MCF 10A (cell line): ENCODE measurements around the gene HPCAL1. TPM values are rescaled to one million over a fixed set of nuclear protein-coding genes. Genes with fewer than 3 reads are reported as not detected.

Source experiments
- BruUV-seq: library from RNA; stranded (reverse); fragments of 400-500 nt; replicated peaks from 2 replicates; lab custom pipeline; 2021; lab: Mats Ljungman, UMichigan
- CTCF ChIA-PET: fragments of 300-600 bp; sonication (Branson Sonifier 250); formaldehyde crosslinking; extraction: SDS; loops from one replicate; lab custom pipeline; 2021; ENCODE audit warnings: antibody characterized with exemption, inconsistent platforms; lab: Yijun Ruan, JAX
- POLR2A ChIA-PET: fragments of 300-600, 350-650 bp; sonication (Branson Sonifier 250); formaldehyde crosslinking; extraction: SDS; loops from one replicate; lab custom pipeline; 2020; ENCODE audit warnings: antibody characterized with exemption, inconsistent platforms; lab: Yijun Ruan, JAX
- DNase-seq: peaks from one replicate; pipeline ENCODE4 v3.0.0-alpha.2; 2018; ENCODE audit not compliant: unreplicated experiment
- H3K27ac Mint-ChIP-seq: one replicate; pipeline ENCODE4 v1.8.0; 2022; ENCODE audit warnings: mild to moderate bottlenecking, low read depth, mixed read lengths; ENCODE audit not compliant: unreplicated experiment
- H3K27me3 Mint-ChIP-seq: one replicate; pipeline ENCODE4 v1.8.0; 2022; ENCODE audit warnings: mixed read lengths; ENCODE audit not compliant: insufficient read depth, unreplicated experiment
- H3K36me3 Mint-ChIP-seq: one replicate; pipeline ENCODE4 v1.8.0; 2022; ENCODE audit warnings: mild to moderate bottlenecking, moderate library complexity, mixed read lengths; ENCODE audit not compliant: insufficient read depth, unreplicated experiment
- H3K4me1 Mint-ChIP-seq: one replicate; pipeline ENCODE4 v1.8.0; 2022; ENCODE audit warnings: mixed read lengths; ENCODE audit not compliant: insufficient read depth, unreplicated experiment
- H3K4me3 Mint-ChIP-seq: one replicate; pipeline ENCODE4 v1.8.0; 2022; ENCODE audit warnings: mild to moderate bottlenecking, moderate library complexity, mixed read lengths; ENCODE audit not compliant: unreplicated experiment
- H3K9me3 Mint-ChIP-seq: one replicate; pipeline ENCODE4 v1.8.0; 2022; ENCODE audit warnings: mixed read lengths; ENCODE audit not compliant: unreplicated experiment
- intact Hi-C: fragments of 100-400 bp; cut with micrococcal nuclease; formaldehyde crosslinking; loops from 2 replicates; pipeline ENCODE4 v1.14.1; 2022
- total RNA-seq: library from RNA; stranded (reverse); gene quantifications from 2 replicates; pipeline ENCODE4 v1.2.3, GENCODE V29; 2022
- TF ChIP-seq, protein P1 (sequence below): fragments of 200-600 bp; IDR thresholded peaks from one replicate; pipeline ENCODE4 v1.8.0; 2022; ENCODE audit warnings: antibody characterized with exemption, mild to moderate bottlenecking; ENCODE audit not compliant: unreplicated experiment

Gene HPCAL1
- total RNA-seq, 1 experiment from 2014 or later = 144 TPM

DNA sequence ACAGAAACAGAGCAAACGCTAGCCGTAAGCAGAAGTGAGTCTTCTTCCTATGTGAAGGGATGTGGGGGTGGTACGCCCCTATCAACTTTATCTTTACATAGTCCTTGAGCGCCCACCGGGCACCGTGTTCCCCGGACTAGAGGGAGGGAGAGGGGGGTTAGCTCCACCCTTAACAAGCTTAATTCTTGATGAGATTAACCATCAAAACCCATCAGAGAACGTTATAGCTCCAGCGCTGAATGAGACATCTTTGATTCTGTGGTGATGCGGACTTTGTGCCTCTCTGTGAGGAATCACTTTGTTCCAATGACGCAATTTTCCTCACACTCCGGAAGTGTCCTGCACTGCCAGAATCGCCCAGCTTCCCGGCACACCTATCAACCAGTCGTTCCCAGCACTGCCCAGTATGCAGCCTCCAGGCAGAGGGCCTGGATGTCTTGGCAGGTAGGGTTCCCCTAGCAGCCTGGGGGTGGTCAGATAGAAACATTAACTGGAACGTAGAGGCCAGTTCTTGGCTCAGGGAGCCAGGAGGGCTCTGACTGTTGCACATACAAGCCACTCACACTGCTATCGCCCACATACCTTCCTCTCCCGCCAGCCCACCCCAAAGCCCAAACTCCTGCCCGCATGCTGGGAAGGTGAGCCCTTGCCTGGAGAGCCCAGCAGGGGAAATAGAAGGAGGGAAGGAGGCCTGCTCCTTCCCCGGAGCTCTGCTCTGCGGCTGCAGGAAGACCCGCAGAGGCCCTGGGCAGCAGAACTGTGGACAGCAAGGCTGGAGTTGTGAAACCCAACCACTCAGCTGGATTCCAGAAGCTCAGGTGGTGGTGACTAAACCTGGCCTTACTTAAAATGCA, 147.4 kb downstream of the HPCAL1 start:
- ChIA-PET POLR2A (interaction anchor here (0.6 to 1.9 kb wide), 4 partner anchors 22 to 329 kb away, joined by 3 to 5 read pairs (median 4); no protein-coding TSS in a partner anchor), CTCF (interaction anchor here (0.7 to 8.9 kb wide), 3 partner anchors 15 to 308 kb away, joined by 3 to 53 read pairs (median 5); no protein-coding TSS in a partner anchor)
- no peaks in the 10 kb centered on the region for H3K9me3 Mint-ChIP-seq
- BruUV-seq = no TSS peak
- no peaks in the 10 kb centered on the region for H3K27me3 Mint-ChIP-seq
- DNase-seq = peak; percentile 92
- peaks cover 32% of the 10 kb centered on the region for H3K4me1 Mint-ChIP-seq
- intact Hi-C loops = no loop called here
- H3K4me3 Mint-ChIP-seq = peak overlapping the region; percentile 14
- H3K36me3 Mint-ChIP-seq = peaks cover 3% of the 10 kb centered on the region
- no peak overlapping the region for H3K27ac Mint-ChIP-seq
- TF ChIP-seq, protein P1, sequence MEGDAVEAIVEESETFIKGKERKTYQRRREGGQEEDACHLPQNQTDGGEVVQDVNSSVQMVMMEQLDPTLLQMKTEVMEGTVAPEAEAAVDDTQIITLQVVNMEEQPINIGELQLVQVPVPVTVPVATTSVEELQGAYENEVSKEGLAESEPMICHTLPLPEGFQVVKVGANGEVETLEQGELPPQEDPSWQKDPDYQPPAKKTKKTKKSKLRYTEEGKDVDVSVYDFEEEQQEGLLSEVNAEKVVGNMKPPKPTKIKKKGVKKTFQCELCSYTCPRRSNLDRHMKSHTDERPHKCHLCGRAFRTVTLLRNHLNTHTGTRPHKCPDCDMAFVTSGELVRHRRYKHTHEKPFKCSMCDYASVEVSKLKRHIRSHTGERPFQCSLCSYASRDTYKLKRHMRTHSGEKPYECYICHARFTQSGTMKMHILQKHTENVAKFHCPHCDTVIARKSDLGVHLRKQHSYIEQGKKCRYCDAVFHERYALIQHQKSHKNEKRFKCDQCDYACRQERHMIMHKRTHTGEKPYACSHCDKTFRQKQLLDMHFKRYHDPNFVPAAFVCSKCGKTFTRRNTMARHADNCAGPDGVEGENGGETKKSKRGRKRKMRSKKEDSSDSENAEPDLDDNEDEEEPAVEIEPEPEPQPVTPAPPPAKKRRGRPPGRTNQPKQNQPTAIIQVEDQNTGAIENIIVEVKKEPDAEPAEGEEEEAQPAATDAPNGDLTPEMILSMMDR = no peak

DNA sequence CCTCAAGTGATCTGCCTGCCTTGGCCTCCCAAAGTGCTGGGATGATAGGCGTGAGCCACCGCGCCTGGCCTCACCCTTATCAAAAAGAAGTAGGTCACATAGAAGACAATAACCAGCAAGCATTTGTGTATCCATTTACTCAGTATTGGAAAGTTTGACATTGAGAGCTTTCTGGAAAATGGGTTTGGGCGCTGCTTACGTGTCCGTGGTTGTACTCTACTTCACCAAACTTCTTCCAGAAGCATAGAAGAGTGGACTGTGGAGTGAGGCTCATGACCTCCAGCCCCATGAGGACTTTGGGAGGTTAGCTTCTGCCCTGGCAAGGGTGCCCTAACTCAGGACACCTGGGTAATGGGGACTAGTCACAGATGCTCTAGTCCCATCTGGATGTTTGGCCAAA, 149.1 kb downstream of the HPCAL1 start:
- ChIA-PET POLR2A (interaction anchor here (0.5 to 1.4 kb wide), 14 partner anchors 30 to 891 kb away, joined by 3 to 7 read pairs (median 3); no protein-coding TSS in a partner anchor), CTCF (interaction anchor here (0.6 to 8.9 kb wide), 5 partner anchors 17 to 404 kb away, joined by 3 to 53 read pairs (median 4); no protein-coding TSS in a partner anchor)
- Mint-ChIP-seq H3K4me1 (peaks cover 33% of the 10 kb centered on the region), H3K4me3 (peak overlapping the region; percentile 35), H3K36me3 (no peaks in the 10 kb centered on the region), H3K27ac (peak overlapping the region; percentile 65), H3K9me3 (no peaks in the 10 kb centered on the region), H3K27me3 (no peaks in the 10 kb centered on the region)
- TF ChIP-seq, protein P1 = no peak
- DNase-seq = no peak
- intact Hi-C loops = loop anchor here (1.0 to 2.0 kb wide), 3 partner anchors 41 to 83 kb away; no protein-coding TSS in a partner anchor
- no TSS peak for BruUV-seq

DNA sequence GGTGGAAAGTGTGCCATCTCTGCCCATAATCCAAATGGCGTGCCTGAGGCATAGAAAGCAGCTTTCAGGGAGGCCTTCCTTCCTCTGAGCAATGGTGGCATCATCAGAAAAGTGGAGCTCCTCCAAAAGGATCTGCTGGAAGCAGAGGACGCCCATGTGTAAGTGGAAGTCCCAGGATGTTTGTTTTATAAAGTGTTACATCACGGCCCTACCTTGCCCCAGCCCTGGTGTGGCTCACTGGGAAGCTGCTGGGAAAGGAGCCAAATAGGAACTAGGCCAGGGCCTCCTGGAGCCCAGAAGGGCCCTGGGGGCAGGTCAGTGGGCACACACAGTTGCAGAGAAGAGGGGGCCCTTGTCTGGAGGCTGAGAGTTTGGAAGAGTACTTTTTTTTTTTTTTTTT, 149.6 kb downstream of the HPCAL1 start:
- BruUV-seq = no TSS peak
- H3K9me3 Mint-ChIP-seq = no peaks in the 10 kb centered on the region
- intact Hi-C loops = loop anchor here (1.0 to 2.0 kb wide), 3 partner anchors 40 to 82 kb away; no protein-coding TSS in a partner anchor
- POLR2A ChIA-PET = interaction anchor here (0.5 to 1.4 kb wide), 16 partner anchors 30 to 891 kb away, joined by 3 to 7 read pairs (median 3); no protein-coding TSS in a partner anchor
- CTCF ChIA-PET = interaction anchor here (0.6 to 8.9 kb wide), 4 partner anchors 18 to 405 kb away, joined by 3 to 53 read pairs (median 4); no protein-coding TSS in a partner anchor
- DNase-seq = peak; percentile 98
- peaks cover 33% of the 10 kb centered on the region for H3K4me1 Mint-ChIP-seq
- TF ChIP-seq, protein P1 = no peak
- no peaks in the 10 kb centered on the region for H3K27me3 Mint-ChIP-seq
- H3K27ac Mint-ChIP-seq = peak overlapping the region; percentile 65
- H3K4me3 Mint-ChIP-seq = peak overlapping the region; percentile 35
- H3K36me3 Mint-ChIP-seq = no peaks in the 10 kb centered on the region
